GF-D8 (cell line): Measurements from ENCODE around the gene XCL1.

Experiments
- DNase-seq: peaks from one replicate; lab custom pipeline; 2025; lab: John Stamatoyannopoulos, UW

Gene XCL1

DNA sequence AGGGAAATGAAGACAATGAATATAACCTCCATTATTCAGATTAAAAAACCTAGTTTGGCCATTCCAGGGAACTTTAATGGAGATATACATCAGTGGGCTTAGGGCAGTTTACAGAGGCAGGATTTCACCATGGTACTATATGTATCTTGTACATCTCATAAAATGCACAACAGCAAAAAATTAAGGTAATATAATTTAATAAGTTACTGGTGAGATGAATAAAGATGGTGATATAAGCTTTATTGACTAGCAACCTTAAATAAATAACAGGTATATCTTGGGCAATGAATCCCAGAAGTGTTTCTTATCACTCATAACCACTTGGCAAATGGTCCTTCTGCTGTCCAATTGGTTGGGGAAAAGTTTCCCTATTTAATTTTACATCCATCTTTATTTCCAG, 29.0 kb downstream of the XCL1 start:
- DNase-seq = no peak

- DNase-seq = no peak
These were observed 29.7 kb downstream of the XCL1 start for GRCh38 chr1:168606096-168606495.

DNA sequence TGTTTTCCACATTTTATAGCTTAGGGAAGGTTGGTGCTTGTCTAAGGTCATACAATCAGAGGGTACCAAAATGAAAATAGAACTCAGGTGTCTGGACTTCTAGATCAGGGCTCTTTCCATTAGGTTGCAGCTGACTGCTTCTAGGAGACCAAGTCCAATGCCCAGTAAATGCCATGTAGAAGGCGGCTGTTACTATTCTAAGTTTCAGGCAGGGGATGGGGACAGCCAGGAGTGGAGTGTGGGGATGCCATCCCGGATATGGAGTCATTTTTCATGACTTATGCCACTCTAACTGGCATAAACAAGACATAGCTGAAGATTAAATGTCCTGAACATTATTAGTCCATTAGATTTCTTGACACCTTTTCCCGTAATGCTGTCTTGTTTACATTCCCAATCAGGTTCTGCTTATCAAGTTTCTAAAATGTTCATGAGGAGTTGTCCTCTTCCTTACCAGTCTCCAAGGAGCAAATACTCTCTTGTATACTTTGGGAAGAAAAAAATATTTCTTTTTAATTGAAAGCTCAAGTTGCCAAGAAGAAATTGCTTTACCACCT, 31.5 kb downstream of the XCL1 start:
- DNase-seq = no peak

- no peak for DNase-seq
These were observed 32.7 kb downstream of the XCL1 start for GRCh38 chr1:168608796-168609715.

GRCh38 chr1:168609741-168610510, 33.5 kb downstream of the XCL1 start:
- DNase-seq = no peak

DNA sequence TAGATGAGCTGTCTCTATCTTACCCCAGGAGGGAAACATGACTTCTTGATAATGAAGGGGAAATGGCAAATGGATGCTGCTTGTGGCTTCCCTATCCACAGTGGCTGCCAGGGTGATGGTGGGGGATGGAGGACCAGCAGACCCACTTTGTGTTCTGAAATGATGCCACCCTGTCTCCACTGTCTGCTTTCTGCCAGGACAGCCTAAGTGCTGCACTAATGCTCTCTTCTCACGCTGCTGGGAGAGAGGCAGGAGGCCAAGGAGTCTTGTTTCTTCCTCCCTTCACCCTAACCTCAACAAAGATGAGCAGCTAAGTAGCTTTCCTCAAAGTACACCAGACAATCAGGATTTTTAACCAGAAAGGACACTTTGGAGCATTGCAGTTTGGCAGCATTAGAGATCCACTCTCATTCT, 36.6 kb downstream of the XCL1 start:
- DNase-seq = no peak

DNA sequence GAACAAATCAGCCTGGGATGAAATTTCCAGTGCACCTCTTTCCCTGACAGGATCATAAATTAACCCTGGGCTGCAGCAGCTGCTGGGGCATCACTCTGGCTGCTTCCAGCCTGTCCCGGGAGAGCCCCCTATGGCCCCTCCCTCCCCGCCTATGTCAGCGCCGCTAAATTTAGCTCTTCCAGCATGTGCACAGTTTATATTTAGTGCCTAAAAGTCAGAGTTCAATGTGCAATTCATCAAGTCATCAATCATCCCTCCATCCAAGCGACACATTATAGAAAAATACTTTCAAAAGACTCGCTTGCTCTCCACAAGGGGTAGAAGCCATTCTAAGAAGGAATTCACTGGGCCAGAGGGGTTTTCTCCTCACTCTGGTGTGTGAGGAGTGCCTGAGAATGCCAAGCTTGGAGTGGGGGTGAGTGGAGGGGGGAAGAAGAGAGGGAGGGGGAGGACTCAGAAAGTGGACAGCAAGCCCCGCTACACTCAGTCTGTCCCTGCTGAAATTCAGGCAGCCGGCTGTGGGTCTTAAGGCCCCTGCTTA, 37.4 kb downstream of the XCL1 start:
- no peak for DNase-seq

DNA sequence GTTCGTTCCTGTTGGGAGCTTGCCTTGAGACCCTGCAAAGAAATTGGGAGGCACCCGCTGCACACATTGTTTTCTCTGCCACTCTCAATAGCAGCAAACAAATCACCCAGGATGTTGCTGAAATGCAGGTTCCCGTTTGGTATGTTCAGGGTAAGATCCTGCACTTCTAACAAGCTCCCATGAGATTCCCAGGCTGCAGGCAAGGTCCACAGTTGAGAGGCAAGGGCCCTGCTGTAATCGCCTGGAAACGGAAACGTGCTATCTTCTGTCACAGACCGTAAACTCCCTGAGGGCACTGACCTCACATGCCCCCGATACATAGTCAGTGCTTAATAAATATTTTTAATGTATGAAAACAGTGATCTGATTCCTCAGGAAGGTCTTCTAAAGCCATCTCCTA, 37.8 kb downstream of the XCL1 start:
- DNase-seq = no peak

GRCh38 chr1:168615965-168616364, 39.6 kb downstream of the XCL1 start:
- no peak for DNase-seq

- no peak for DNase-seq
These were observed 41.8 kb downstream of the XCL1 start for GRCh38 chr1:168617974-168618750.

GRCh38 chr1:168618886-168619285, 42.5 kb downstream of the XCL1 start:
- DNase-seq = no peak

DNA sequence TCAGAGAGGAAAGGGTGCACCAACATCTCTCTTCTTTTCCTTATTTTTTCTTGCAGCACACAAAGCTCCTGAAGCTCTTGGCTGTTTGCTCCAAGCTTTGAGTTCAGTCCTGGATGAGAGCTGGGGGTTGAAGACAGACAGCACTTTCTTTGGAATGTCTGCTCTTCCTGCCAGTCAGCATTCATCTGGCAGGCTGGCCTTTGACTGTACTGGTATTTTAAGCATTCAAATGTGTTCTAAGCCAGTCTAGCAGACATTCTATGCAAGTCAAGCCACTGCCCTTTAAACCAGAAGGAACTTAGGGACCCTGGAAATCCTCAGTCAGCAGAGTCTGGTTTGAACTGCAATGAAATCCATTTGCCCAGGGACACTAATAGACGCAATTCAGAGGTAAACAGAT, 45.0 kb downstream of the XCL1 start:
- DNase-seq = no peak

GRCh38 chr1:168623003-168623828, 46.8 kb downstream of the XCL1 start:
- no peak for DNase-seq

DNA sequence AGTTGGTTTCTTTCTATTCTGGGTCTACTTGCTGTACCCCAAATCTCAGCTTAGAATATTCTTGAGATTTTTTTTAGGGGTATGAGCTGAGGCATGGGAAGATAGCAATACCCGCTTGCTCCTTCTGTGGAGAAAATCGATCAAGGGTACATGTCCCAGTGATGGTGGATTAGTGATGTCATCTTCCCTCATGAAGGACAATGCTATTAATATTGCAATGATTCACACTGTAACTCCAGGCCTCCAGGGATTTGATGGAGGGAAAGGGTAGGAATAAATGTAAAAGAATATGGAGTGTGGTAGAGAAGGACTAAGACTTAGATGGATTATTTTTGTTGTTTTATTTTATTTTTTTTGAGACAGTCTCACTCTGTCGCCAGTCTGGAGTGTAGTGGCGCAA, 47.4 kb downstream of the XCL1 start:
- no peak for DNase-seq

DNA sequence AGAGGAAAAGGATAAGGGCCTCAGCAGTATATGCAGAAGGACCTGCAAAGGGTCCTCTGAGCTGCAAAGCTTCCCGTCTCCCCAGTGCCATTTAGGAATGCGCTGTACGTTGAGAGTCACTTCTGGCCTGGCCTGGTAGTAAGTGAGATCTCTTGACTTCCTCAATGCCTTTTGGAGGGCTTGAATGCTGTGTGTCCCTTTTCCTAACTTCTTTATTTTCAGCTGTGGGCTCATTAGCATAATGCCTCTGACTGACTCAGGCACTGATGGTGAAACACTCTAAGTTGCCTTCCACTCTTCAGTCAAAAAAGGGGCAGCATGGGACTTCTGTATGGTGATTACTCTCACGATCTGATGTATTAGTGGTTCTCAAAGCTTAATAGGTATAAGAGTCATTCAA, 49.9 kb downstream of the XCL1 start:
- DNase-seq = no peak

- DNase-seq = no peak
These were observed 51.0 kb downstream of the XCL1 start for GRCh38 chr1:168627370-168627769.

GRCh38 chr1:168628807-168629206, 52.4 kb downstream of the XCL1 start:
- DNase-seq = no peak

DNA sequence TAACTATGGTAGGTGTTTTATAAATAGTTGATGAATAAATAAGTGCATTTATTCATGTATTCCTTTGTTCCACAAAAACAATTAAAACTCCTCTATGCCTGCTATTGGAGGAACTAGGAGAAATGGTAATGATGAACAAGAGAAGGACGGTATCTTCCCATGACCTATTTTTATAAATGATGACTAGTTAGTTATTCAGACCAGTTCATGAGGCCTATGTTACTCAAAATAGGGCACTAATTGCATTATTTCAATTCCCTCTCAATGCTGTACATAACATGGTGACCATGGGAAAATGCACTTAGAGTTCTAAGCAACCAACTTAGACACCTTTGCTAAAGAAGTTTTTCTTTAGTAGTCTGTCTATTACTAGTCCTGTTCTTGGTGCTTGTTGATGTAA, 53.1 kb downstream of the XCL1 start:
- DNase-seq = no peak
